ENCODE results near the gene ACAN. TPM values are rescaled to one million over a fixed set of nuclear protein-coding genes. Genes with fewer than 3 reads are reported as not detected.
A peak's percentile ranks its signal among the peaks of the same experiment; 100 is the strongest.

Gene ACAN
- total RNA-seq, 2 donors from 2014 or later: 0.14 to 4.7 TPM

DNA sequence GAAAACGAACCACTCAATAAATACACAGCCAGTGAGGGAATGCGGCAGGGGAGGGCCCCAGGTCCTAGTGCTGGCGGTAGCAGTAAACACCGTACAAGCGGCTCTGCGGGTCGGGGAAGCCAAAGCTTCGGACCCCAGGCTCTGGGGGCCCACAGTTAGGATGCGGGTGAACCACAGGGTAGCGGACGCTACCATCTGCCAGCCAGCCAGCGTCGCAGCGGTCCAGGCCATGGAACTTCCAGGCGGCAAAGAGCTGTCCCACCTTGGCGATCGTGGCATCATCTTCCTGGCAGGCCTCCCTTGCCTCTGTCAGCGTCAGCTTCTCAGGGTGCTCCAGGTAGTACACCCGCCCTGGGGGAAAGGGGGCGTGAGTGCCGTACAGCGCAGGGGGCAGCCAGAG lies 74.7 kb downstream of the ACAN start:
- WGBS: 91% methylated on average over 22 of the region's 22 CpGs
- Histone ChIP-seq H3K27me3 (replicated peaks; ENCODE audit: insufficient read depth) (no peaks in the 10 kb centered on the region), H3K9me3 (no peaks in the 10 kb centered on the region), H3K36me3 (no peaks in the 10 kb centered on the region), H3K4me3 (no peak overlapping the region), H3K27ac (no peak overlapping the region), H3K4me1 (replicated peaks) (no peaks in the 10 kb centered on the region)
- intact Hi-C loops (cut with DNase I): no loop called here
- no peak for DNase-seq (ENCODE audit: low spot score)
- TF ChIP-seq, protein P1, sequence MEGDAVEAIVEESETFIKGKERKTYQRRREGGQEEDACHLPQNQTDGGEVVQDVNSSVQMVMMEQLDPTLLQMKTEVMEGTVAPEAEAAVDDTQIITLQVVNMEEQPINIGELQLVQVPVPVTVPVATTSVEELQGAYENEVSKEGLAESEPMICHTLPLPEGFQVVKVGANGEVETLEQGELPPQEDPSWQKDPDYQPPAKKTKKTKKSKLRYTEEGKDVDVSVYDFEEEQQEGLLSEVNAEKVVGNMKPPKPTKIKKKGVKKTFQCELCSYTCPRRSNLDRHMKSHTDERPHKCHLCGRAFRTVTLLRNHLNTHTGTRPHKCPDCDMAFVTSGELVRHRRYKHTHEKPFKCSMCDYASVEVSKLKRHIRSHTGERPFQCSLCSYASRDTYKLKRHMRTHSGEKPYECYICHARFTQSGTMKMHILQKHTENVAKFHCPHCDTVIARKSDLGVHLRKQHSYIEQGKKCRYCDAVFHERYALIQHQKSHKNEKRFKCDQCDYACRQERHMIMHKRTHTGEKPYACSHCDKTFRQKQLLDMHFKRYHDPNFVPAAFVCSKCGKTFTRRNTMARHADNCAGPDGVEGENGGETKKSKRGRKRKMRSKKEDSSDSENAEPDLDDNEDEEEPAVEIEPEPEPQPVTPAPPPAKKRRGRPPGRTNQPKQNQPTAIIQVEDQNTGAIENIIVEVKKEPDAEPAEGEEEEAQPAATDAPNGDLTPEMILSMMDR (IDR thresholded peaks at IDR 0.05): no peak
- TF ChIP-seq POLR2A (IDR thresholded peaks at IDR 0.05) (no peak), POLR2AphosphoS5 (IDR thresholded peaks at IDR 0.05) (no peak)

DNA sequence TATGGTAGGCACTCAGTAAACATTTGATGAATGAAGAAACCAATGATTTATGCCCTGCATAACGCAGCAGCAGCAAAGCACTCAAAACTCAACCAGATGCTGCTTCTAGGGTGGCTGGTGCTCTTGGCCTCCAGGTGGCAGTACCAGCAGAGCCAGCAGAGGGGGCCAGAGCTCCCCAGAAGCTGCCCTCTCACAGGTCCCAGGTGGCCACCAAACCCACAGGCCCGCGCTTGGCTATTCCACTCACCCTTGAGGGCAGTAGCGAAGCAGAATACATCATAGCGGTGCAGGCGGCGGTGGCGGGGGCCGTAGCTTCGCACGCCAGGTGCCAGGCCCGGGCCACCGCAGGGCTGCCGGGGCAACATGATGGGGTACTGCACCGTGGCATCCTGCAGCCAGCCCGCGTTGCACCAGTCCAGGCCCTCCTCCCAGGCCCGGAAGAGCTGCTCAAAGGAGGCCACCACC lies 75.5 kb downstream of the ACAN start:
- H3K27ac ChIP-seq: no peak overlapping the region
- no peaks in the 10 kb centered on the region for H3K4me1 ChIP-seq (replicated peaks)
- WGBS: 72% methylated on average over 16 of the region's 18 CpGs
- intact Hi-C loops (cut with DNase I): no loop called here
- H3K9me3 ChIP-seq: no peaks in the 10 kb centered on the region
- TF ChIP-seq POLR2A (IDR thresholded peaks at IDR 0.05): no peak
- TF ChIP-seq, protein P1 (IDR thresholded peaks at IDR 0.05): peak in 1 of 4 experiments; percentile 30
- DNase-seq (ENCODE audit: low spot score): no peak
- H3K27me3 ChIP-seq (replicated peaks; ENCODE audit: insufficient read depth): no peaks in the 10 kb centered on the region
- no peak overlapping the region for H3K4me3 ChIP-seq
- no peaks in the 10 kb centered on the region for H3K36me3 ChIP-seq

DNA sequence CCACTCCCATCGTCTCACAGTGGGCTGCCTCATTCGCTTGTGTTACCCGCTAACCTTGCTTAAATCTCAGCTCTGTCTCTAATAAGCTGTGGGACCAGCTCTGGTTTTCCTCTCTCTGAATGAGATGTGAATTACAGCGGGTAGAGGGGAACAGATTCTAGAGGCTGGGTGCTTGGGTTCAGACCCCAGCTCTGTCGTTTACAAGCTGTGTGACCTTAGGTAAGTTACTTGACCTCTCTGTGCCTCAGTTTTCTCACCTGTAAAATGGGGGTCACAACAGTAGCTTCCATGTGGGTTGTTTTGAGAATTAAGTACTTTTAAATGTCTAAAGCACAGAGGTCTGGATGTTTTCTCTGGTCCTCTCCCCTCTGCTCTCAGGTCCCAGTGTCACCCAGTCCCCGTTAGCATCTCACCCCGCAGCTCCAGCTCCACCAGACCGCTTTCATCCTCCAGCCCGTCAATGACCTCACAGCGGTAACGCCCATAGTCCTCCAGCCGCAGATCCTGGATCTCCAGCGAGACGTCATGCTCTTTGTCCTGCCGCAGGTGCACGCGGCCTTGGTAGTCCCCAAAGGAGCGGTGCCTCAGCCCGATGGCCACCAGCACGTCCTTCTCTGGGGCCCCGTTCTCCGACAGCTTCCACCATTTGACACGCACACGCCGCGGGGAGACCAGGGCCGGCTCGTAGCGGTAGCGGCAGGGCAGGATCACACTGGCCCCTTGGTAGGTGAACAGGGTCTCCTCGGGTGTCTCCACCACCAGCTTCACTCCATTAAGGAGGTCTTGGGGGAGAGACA lies 77.9 kb downstream of the ACAN start:
- no peaks in the 10 kb centered on the region for H3K36me3 ChIP-seq
- TF ChIP-seq POLR2AphosphoS5 (IDR thresholded peaks at IDR 0.05): no peak
- no peak for TF ChIP-seq POLR2A (IDR thresholded peaks at IDR 0.05)
- TF ChIP-seq, protein P1 (IDR thresholded peaks at IDR 0.05): no peak
- no peaks in the 10 kb centered on the region for H3K9me3 ChIP-seq
- intact Hi-C loops (cut with DNase I): no loop called here
- WGBS: 92% methylated on average over 31 of the region's 31 CpGs
- H3K27ac ChIP-seq: no peak overlapping the region
- H3K4me3 ChIP-seq: no peak overlapping the region
- no peak for DNase-seq (ENCODE audit: low spot score)
- H3K4me1 ChIP-seq (replicated peaks): no peaks in the 10 kb centered on the region
- no peaks in the 10 kb centered on the region for H3K27me3 ChIP-seq (replicated peaks; ENCODE audit: insufficient read depth)

DNA sequence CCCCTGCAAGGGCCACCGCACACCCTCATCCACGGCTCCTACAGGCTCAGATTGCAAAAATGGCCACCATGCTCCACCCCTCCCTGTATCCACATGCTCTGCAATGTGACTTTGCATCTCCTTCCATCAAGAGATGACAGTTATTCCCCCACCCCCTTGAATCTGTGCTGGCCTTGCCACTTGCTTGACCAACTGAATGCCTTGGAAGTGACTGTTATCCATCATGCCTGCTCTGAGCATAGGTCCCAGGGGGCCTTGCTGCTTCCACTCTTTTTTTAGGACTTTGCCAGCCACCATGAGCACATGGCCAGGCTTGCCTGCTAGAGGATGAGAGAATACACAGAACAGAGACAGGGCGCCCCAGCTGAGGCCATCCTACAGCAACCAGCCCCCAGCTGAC lies 78.5 kb downstream of the ACAN start:
- no peaks in the 10 kb centered on the region for H3K4me1 ChIP-seq (replicated peaks)
- intact Hi-C loops (cut with DNase I): no loop called here
- H3K9me3 ChIP-seq: no peaks in the 10 kb centered on the region
- no peak overlapping the region for H3K4me3 ChIP-seq
- DNase-seq (ENCODE audit: low spot score): no peak
- no peaks in the 10 kb centered on the region for H3K36me3 ChIP-seq
- H3K27me3 ChIP-seq (replicated peaks; ENCODE audit: insufficient read depth): no peaks in the 10 kb centered on the region
- TF ChIP-seq, protein P1 (IDR thresholded peaks at IDR 0.05): no peak
- WGBS: 94% methylated on average over 3 of the region's 3 CpGs
- no peak overlapping the region for H3K27ac ChIP-seq

DNA sequence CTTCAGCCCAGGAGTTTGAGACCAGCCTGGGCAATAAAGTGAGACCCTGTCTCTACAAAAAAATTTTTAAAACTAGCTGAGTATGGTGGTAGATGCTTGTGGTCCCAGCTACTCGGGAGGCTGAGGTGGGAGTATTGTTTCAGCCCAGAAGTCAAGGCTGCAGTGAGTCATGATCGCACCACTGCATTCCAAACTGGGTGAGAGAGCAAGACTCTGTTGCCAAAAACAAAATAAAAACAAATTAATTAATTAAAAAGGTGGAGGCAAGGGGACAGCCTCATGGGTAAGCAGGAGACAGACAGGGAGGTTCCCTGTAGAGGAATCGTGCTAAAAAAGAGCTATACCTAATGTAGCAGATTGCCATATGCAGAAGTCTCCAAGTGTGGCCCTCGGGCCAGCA lies 79.5 kb downstream of the ACAN start:
- Histone ChIP-seq H3K27ac (no peak overlapping the region), H3K27me3 (replicated peaks; ENCODE audit: insufficient read depth) (no peaks in the 10 kb centered on the region), H3K4me1 (replicated peaks) (no peaks in the 10 kb centered on the region), H3K36me3 (no peaks in the 10 kb centered on the region), H3K9me3 (no peaks in the 10 kb centered on the region), H3K4me3 (no peak overlapping the region)
- TF ChIP-seq POLR2AphosphoS5 (IDR thresholded peaks at IDR 0.05) (no peak), POLR2A (IDR thresholded peaks at IDR 0.05) (no peak)
- TF ChIP-seq, protein P1 (IDR thresholded peaks at IDR 0.05): no peak
- intact Hi-C loops (cut with DNase I): no loop called here
- DNase-seq (ENCODE audit: low spot score): no peak
- 78% methylated on average over 4 of the region's 4 CpGs for WGBS
